Hindlimb muscle (tissue), 1 donor: Measurements from ENCODE around the gene PIP4K2A. TPM values are rescaled to one million over a fixed set of nuclear protein-coding genes. Genes with fewer than 3 reads are reported as not detected.

ENCODE experiments used
- DNase-seq: peaks from one replicate; pipeline ENCODE4 v3.0.0-alpha.2; 2013
- polyA plus RNA-seq: library from polyadenylated mRNA; unstranded; fragments of 120-200 nt; gene quantifications from one replicate; pipeline ENCODE4 v1.2.1, GENCODE V29; 2013; ENCODE audit not compliant: insufficient read length

Gene PIP4K2A
- polyA plus RNA-seq, 1 donor = 19.9 TPM

DNA sequence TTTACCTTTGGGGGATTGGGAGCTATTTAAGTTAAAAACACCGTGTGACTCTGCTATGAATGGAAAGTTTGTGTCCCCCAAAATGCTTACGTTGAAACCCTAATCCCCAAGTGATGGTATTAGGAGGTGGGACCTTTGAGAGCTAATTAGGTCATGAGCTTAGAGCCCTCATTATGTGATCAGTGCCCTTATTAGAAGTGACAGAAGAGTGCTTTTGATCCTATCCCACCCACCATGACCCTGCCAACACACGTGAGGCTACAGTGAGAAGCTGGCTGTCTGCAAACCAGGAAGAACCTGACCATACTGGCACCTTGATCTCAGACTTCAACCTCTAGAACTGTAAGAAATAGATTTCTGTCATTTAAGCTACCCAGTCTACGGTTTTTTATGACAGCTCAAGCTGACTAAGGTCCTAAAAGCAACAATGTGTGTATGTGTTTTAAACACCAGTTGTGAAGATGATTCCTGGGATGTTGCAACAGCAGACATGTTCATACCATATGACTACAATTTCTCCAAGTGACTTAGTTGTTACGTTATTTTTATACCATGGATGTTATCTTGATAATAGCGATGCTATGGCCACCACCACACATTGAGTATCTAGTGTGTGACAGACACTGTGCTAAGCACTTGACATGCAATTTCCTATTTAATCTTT is 124.4 kb downstream of the PIP4K2A start:
- no peak for DNase-seq

DNA sequence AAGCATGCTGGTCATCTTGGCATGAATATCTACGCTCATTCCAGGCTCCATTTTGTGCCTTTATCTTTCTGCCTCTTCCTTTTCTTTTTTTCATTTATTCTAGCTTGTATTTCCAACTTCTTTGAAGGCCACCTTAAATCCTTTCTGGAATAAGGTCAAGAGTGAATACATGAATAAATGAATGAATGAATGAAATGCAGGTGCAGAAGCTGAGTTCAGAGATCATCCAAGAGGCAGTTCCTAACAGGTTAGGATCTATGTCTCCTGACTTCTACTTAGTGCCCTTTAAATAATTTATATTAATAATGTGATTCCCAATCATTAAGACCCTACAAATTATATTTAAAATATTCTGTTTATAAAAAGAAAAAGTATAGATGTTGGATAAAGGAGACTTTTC is 125.9 kb downstream of the PIP4K2A start:
- no peak for DNase-seq

DNA sequence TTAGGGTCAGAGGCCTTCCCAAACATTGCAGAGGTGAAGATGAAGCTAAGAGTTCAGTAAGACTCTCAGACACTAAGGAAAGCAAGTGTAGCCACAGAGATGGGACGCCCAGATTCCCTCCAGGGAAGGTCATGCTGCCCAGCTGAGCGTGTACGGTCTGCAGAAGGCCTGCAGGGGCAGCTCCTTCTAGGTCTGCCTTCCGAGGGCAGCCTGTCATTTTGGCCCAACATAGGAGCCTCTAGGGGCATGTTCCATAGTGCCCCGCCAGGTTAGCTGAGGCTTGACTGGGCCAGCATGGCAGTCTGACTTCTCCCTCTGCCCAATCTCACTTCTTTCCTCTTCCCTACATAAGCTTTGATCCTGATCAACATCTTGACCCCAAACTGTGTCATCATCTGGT is 130.7 kb downstream of the PIP4K2A start:
- no peak for DNase-seq

DNA sequence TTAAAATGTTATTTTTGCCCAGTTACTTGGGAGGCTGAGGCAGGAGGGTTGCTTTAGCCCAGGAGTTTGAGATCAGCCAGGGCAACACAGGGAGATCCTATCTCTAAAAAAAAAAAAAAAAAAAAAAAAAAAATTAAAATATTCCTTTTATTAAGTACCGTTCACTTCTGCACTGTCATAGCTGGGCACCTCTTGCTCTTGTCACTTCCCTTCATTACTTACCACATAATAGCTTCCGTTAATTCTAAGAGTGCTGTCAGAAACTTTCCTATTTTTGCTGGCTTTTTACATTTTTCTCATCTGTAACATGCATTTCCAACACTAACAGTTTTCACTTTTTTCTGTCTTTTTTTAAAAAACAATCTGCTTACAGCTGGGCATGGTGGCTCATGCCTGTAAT is 132.9 kb downstream of the PIP4K2A start:
- DNase-seq = no peak

DNA sequence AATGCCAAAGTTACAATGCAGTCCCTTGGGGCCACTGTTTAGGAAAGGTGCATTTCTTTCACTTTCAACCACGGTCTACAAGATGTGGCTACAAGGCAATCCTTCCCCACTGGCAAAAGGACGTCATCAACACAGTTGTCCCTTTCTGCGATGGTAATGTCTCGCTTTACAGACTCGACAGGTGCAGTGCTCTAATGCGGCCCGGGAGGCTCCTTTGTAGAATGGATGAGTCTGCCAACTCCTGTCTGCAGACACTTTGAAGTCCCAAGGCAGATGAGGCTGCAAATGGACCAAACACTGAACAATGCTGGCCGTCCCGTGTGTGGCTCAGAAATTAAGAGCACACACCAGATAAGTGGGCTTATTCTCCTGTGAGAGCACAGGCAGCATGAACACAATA is 133.7 kb downstream of the PIP4K2A start:
- DNase-seq = no peak

DNA sequence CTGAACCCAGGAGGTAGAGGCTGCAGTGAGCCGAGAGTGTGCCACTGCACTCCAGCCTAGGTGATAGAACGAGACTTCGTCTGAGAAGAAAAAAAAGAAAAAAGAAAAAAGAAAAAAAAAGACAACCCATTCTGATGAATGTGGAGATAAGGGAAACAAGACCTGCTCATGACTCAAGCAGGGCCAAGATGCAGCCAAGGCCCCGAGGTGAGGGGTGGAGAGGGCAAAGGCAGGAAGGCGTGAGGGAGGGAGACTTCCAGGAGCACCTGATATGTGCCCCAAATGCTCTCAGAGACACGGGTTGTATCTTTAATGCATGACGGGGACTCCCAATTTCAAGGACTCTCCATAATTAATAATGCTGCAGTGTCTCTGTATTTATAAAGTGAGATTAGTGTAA is 134.6 kb downstream of the PIP4K2A start:
- DNase-seq = no peak

DNA sequence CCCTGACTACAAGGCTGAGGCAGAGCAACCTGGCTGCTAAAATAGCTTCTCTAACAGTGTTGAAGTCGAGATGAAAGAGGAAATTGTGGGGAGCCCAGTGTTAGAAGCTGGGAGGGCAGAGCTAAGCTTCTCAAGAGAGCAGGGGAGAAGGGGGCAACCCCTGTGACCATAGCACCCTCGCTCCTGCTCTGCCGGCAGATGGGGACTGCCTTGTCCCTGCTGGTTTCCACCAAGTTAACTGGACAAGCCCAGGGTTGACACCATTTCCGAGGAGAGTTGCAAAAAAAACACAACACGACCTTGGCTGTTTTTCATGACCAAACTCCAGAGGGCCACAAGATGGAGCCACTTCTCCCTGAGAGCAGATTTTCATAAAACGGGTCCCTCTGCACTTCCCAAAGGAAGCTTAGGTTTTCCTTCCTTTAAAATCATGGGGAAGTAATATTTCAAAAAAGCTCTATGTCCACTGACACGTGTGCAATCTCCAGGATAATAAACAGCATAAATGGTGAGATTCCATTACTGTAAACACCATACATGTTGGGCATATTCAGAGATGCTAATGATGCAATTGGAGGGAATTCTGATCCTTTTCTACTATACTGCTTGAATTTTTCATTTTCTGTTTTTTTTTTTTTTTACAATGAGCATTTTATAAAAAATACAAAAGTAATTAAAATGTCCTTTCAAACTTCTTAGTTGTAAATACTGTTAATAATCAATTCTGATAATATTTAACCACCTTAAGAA is 140.4 kb downstream of the PIP4K2A start:
- DNase-seq = no peak

DNA sequence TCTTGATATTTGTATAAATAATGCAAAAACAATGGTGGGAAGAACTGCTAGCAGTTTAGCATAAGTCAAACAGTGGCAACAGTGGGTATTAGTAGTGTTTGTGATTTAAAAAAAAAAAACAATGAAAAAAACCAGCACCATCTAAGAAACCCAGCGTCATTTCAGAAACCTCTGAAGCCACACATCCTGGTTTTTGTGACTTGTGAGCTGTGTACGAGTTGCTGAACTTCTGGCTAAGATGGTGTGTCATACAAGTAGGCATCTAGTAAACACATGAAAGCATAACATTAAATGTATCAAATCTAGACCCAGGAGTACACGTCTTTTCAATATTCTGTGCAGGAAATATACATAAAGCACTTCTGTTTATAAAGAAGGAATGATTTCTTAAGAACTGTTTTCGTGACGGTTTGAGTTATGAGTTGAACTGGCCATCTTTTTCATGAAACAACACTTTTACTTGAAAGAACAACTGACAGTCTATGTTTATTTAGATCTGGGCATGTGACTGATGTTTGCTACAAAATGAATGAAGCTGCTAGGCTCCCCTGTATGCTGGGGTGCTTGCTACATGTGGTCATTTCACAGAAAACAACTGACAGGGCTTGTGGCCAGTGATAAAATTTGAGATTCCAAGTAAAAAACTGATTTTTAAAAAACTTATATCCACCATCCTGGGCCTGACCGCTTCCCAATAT is 143.5 kb downstream of the PIP4K2A start:
- DNase-seq = no peak

DNA sequence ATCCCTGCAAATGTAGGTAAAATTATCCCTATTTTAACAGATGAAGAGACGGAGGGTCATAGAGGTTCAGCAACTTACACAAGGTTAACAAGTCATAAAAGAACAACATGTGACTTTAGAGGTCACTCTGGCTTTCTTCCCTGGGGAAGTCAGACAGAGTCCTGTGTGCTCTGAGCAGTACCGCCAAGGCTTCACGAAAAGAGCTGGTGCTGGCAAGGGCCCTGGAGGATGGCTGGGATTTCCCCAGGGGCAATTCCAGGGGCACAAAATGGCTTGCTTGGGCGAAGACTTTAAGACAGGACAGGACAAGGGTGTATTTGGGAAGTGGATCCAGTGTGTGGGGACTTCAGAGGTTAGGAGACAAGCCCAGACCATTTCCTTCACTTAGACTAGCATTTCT is 144.1 kb downstream of the PIP4K2A start:
- DNase-seq = no peak

DNA sequence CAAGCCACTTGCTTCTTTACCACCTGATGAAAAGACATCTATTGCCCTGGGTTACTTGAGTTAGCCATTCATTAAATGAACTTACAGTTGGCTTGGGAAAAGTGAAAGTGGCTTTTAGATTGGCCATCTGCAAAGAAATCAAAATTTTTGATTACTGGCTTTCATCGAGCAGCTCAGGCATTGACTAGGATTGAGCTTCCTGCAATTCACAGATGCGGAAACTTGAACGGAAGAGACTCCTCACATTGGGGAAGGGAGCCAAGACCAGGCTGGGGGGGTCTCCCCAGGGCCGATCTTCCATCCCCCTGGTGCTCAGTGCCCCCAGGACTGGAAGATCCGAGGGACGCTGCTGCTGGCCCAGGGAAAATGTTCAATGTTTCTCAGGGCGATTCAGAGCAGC is 145.4 kb downstream of the PIP4K2A start:
- DNase-seq = no peak

DNA sequence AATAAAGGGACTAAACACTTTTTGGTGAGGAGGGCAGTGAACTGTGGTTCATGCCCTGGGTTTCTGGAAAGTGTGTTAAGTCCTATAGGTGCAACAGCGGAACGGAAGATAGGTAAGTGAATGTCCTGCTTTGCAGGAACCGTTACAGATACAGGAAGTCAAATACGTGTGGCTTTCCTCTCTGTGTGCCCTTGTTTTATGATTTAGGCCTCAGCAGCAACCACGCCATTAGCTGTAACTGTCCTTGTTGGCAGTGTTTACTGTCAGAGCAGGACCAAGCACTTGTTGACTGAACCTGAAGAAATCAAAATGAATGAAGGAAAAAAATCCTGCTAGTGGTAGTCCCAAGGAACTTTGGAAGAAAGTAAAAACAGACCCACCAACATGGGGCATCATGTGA is 150.3 kb downstream of the PIP4K2A start:
- no peak for DNase-seq

DNA sequence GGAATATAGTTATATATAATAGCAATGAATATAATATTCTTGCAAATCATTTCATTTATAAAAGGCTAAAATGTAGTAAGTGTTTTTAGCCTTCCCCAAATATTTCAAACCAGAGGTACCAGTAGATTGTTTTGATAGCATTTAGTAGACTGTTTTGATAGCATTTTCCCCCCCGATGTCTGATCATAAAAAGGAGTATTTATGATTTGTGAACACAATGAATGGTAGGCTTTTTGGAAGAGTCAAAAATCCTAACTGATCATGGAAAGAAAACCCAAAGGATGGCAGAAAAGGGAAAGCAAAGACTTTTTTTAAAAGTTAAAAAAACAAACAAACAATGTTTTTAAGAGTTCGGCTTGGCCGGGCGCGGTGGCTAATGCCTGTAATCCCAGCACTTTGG is 152.5 kb downstream of the PIP4K2A start:
- no peak for DNase-seq

DNA sequence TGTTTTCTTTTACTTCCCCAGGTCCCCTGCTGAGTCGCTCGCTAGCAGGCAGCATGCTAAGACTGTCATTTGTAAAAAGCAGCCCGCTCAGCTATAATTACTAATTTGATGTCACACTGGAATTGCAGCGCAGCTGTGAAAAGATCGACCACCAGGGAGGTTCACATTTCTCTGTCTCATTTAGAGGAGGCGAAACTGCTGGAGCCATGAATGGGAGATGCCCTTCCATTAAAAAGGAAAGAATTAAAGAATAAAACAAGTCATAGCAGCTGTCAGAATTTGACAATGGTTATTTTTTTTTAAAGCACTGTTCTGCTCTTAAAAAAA is 153.5 kb downstream of the PIP4K2A start:
- DNase-seq = no peak

DNA sequence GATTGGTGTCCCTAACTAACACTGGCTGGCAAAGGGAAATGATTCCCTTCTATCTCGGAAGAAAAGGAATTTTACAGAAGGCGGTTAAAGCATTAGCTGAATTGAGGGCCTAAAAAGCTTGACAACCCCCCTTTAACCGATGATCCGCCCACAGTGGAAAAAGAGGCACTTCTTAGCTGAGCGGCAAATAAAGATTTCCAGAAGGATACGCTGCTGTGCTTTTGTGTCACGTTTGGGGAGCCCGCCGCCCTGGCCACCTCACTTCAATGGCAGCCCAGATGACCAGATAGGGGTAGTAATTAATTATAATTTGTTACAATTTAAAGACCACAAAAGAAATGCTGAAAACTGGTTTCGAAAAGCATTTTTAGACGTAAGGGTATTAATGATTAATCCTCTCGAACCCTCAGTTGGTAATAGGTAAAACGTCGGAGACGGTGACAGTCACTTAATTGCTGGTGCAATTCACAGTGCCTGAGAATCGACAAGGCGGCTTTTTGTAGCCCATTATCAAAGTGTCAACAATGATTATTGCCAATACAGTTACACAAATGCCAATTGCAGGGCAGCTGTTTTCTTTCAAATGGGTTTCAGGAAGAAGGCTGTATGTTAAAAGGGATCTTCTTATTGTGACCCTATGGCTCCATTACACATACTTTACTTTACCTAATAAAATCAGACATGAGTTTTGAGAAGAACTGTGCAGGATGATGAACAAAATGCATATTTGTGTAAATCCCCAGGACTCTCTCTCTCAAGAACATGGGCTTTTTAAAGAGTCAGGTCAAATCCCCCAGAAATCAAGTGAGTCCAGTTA is 154.1 kb downstream of the PIP4K2A start:
- DNase-seq = no peak

DNA sequence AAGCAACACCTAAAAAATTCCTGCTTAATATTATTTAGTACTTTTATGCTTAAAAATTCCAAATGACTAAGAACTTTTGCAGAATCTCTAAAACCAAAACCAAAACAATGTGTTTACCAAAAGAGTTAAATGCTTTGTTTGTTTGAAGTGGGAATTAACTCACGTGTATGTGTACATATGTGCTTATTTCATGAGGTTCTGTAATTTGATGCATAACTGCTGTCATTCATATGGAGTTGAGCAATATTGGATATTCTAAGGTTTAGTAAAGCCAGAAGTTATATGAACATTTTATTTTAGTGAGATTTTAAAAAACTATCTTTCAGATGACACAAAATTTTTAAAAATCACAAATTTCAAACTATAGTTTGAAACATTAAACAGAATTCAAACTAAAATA is 157.1 kb downstream of the PIP4K2A start:
- DNase-seq = no peak

DNA sequence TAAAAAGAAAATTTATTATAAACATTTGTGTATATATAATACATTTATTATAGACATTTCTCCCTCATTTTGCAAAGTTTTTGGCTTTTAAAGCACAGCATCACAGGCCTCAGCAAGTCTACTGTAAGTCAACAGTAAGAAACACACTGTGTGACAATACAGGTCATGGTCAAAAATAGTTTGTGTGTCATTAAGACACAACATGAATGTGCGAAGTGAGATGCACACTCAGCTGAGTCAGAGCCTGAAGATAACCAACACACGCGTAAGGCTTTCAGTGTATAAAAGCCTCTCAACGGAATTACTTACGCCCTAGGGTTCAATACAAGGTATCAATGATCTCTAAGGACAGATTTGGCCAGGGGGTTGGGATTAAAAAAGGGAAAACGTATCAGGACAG is 157.6 kb downstream of the PIP4K2A start:
- no peak for DNase-seq

DNA sequence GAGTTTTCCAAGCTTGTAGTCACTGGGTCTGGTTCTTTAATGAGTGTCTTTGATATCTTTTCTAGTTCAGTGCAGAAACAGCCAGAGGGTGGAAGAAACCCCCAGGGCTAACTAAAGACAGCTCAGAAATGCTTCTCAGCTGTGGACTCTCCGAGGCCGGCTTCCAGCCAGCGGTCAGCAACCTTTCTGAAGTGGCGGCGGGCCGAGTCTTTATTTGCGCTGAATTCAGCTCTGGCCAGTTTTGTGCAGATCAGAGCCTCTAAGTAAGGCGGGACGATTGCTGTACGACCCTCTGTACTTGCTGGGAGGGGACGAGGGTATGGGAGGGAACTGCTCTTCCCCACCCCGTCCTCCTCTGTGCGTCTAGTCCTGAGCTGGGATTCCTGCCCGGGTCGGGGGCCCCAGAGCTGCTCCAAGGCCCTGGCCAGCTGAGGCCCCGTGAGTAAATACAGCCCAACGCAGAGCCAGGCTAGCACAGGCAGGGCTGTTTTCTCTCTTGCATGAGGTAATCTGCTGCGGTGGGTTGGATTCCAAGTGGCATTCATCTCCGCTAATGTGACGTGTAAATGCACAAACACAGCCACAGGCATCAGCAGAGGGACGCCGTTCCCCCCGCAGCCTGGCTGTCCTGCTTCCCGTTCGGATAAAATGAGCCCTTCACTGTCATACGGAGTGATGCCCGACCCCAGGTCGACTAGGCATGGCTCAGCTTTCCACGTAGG is 159.8 kb downstream of the PIP4K2A start:
- peak; percentile 88 for DNase-seq

DNA sequence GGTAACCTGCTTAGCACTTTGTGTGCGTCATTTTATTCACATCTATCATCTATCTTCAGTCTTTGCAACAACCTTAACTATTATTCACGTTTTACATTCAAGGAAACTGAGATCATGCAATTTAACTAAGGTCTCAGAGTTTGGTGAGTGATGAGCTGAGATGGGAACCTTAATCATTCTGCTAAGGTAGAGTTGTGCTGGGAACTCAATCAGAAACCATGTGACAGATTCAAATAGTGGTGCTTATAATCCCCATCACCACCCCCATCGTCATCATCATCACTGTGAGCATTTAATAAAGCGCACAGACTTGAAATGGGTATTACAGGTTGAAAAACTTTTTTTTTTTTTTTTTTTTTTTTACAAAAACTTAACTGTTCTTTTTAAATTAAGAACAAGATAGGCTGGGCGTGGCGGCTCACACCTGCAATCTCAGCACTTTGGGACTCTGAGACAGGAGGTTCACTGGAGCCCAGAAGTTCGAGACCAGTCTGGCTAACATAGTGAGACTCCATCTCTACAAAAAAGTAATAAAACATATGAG is 160.9 kb downstream of the PIP4K2A start:
- DNase-seq = no peak

DNA sequence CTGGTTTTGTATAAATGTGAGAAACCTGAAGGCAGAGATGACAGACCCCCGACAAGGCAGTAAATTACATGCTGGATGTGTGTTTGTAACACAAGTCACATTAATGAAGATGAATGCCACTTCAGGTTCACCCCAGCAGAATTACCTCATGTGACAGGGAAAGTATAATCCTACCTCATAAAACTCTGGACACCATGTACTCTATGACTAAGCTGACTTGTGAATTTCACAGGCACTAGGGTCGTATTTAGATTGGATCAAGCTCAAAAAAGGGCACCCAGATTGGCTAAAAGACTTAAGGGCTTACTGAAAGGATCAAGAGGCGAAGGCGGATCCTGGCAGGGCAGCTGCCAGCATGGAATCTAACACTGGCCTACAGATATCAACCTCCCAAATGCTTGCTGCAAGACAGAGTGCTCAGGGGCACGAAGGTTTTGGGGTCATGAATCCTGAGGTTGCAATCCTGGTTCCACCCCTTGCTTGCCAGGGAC is 161.4 kb downstream of the PIP4K2A start:
- no peak for DNase-seq

DNA sequence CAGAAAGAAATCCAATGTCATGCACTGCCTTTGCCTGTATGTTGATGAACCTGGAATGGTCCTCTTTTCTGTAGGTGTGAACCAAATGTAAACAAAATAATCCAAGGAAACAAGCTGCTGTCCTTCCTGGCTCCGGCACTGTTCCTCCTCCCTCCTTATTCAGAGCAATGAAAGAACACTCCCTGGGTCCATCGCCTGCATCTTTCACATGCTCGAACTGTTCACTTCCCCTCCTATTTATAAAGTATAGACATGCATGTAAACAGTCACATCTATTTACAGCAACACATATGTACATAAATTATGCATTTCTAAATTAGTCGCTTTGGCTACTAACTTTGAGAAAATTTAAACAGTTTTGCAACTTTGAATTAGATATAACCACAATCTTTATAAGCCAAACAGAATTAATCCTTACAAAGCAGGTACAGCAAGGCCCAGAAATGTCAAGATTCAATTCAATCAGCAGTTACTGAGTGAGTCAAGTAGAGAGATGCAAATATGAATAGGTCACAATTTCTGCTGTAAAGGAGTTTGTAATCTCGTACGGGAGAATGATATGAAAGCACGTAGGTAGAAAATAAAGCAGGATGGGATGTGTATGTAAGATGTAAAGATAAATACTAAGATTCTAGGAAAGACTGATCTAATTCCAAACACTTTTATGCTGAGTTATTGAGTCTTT is 162.6 kb downstream of the PIP4K2A start:
- no peak for DNase-seq

DNA sequence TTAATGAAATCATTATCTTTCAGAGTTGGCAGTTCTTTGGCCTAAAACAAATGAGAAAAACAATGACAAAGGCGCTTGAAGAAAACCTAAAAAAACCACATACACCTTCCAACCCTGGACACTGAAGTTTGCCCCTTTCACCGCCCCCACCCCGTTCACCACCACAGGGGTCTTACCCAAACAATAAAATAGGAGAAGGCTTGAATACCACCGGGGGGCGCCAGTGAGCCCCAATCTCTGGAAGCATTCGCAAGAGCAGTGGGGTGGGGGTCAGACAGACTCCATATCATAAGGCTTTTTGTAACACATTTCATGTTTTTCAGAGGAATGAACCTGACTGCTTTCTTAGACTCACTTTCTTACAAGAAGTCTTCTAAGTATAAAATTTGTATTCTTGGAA is 163.6 kb downstream of the PIP4K2A start:
- no peak for DNase-seq
